GM23248 (cell line): ENCODE measurements around the gene TSHR. TPM values are rescaled to one million over a fixed set of nuclear protein-coding genes. Genes with fewer than 3 reads are reported as not detected.

Source experiments
- DNase-seq: peaks from one replicate; pipeline ENCODE4 v3.0.0-alpha.2; 2015
- H2AFZ ChIP-seq: fragments of 200-600 bp; sonication (generic); 2 replicates; pipeline ENCODE4 v1.6.1; 2016; ENCODE audit warnings: antibody characterized with exemption
- H3F3A ChIP-seq: fragments of 200-600 bp; sonication (generic); 2 replicates; pipeline ENCODE4 v1.6.1; 2016; ENCODE audit warnings: mild to moderate bottlenecking, antibody characterized with exemption, mixed run types; ENCODE audit not compliant: insufficient read depth
- H3K27ac ChIP-seq: fragments of 200-600 bp; sonication (generic); 2 replicates; pipeline ENCODE4 v1.5.1; 2016; ENCODE audit warnings: mild to moderate bottlenecking
- H3K27me3 ChIP-seq: fragments of 200-600 bp; sonication (generic); replicated peaks from 2 replicates; pipeline ENCODE4 v1.6.1; 2016; ENCODE audit warnings: mild to moderate bottlenecking; ENCODE audit not compliant: insufficient read depth
- H3K36me3 ChIP-seq: fragments of 200-600 bp; sonication (generic); 2 replicates; pipeline ENCODE4 v1.6.1; 2016; ENCODE audit warnings: low read depth, mild to moderate bottlenecking
- H3K4me1 ChIP-seq: fragments of 200-600 bp; sonication (generic); 2 replicates; pipeline ENCODE4 v1.6.1; 2016; ENCODE audit warnings: mild to moderate bottlenecking; ENCODE audit not compliant: insufficient read depth
- H3K4me2 ChIP-seq: fragments of 200-600 bp; sonication (generic); one replicate; pipeline ENCODE4 v1.6.1; 2016; ENCODE audit warnings: mild to moderate bottlenecking; ENCODE audit not compliant: unreplicated experiment
- H3K4me3 ChIP-seq: fragments of 200-600 bp; sonication (generic); 2 replicates; pipeline ENCODE4 v1.5.1; 2016; ENCODE audit warnings: mild to moderate bottlenecking
- H3K79me2 ChIP-seq: fragments of 200-600 bp; sonication (generic); 2 replicates; pipeline ENCODE4 v1.6.1; 2016; ENCODE audit warnings: mild to moderate bottlenecking; ENCODE audit not compliant: insufficient read depth
- H3K9ac ChIP-seq: fragments of 200-600 bp; sonication (generic); 2 replicates; pipeline ENCODE4 v1.6.1; 2016; ENCODE audit warnings: mild to moderate bottlenecking
- H3K9me2 ChIP-seq: fragments of 200-600 bp; sonication (generic); 2 replicates; pipeline ENCODE4 v1.6.1; 2016; ENCODE audit warnings: mixed run types, mild to moderate bottlenecking, moderate library complexity; ENCODE audit not compliant: insufficient read depth
- H3K9me3 ChIP-seq: fragments of 200-600 bp; sonication (generic); one replicate; pipeline ENCODE4 v1.6.1; 2017; ENCODE audit warnings: low read depth
- H4K20me1 ChIP-seq: fragments of 200-600 bp; sonication (generic); 2 replicates; pipeline ENCODE4 v1.6.0; 2016; ENCODE audit not compliant: insufficient read depth
- EZH2 ChIP-seq: fragments of 200-600 bp; sonication (generic); IDR thresholded peaks from 2 replicates; pipeline ENCODE4 v1.6.1; 2018; ENCODE audit warnings: antibody characterized with exemption, mild to moderate bottlenecking; ENCODE audit not compliant: insufficient read depth, poor library complexity, severe bottlenecking
- EZH2phosphoT487 ChIP-seq: fragments of 200-600 bp; sonication (generic); IDR thresholded peaks from 2 replicates; pipeline ENCODE4 v1.6.1; 2018; ENCODE audit warnings: antibody characterized with exemption, moderate library complexity, mild to moderate bottlenecking, low read depth; ENCODE audit not compliant: insufficient read depth
- WGBS, 2 experiments: methylation state at CpG; one replicate each; pipeline ENCODE4 v1.1.6; 2015 to 2017; ENCODE audit warnings: low lambda C conversion rate in 2 of 2, low coverage in 1 of 2; ENCODE audit errors: missing lambda C conversion rate in 2 of 2; 5-methylcytosine and 5-hydroxymethylcytosine counted together
- in situ Hi-C: fragments of 300-500 bp; cut with MboI; formaldehyde crosslinking; loops from 2 replicates; pipeline ENCODE4 v1.15.0; 2020
- polyA plus RNA-seq: library from polyadenylated mRNA; unstranded; fragments of >200 nt; fragmentation: Nextera tagmentation; extraction: Ambion mirVana; gene quantifications from 2 replicates; pipeline ENCODE4 v1.2.1, GENCODE V29; 2016
- total RNA-seq: library from RNA; depleted of rRNA; stranded (reverse); fragments of >200 nt; shearing (Covaris generic); gene quantifications from 2 replicates; pipeline ENCODE4 v1.2.3, GENCODE V29; 2014

The TSHR gene
- total and polyA plus RNA-seq, 2 experiments from 2014 or later: not detected

DNA sequence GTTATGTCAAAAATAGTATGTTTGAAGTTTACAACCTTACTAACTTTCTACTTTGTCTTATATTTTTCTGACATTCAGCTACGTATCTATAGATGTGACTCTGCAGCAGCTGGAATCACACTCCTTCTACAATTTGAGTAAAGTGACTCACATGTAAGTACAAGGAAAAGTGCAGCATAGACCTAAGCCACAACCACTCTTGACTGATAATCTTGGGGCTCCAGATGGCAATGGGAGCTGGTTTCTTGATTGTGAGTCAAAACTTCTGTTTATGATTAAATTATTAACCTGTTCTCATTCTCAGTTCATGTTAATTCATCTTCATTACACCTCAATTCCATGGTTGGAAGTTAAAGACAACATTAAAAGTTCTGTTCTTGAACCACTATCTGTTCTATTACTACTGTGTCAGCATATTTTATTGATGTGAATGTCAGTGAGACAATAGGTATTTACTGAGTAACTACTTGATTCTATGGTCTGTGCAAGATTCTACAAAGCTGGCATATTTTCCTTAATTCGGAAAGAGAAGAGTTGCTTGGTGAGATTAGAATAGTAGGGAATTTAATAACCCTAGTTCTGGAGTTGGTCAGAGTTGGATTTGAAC lies 112.9 kb downstream of the TSHR start:
- in situ Hi-C loops: no loop called here
- Histone ChIP-seq H3F3A (no peaks in the 10 kb centered on the region), H3K4me3 (no peak overlapping the region), H3K4me1 (no peaks in the 10 kb centered on the region), H3K9me3 (no peaks in the 10 kb centered on the region), H3K79me2 (no peaks in the 10 kb centered on the region), H3K9ac (no peak overlapping the region), H3K4me2 (no peak overlapping the region), H3K36me3 (no peaks in the 10 kb centered on the region), H4K20me1 (no peaks in the 10 kb centered on the region), H3K27me3 (no peaks in the 10 kb centered on the region), H3K9me2 (no peaks in the 10 kb centered on the region), H2AFZ (no peak overlapping the region), H3K27ac (no peak overlapping the region)
- 32 to 35% methylated on average over 2 of the region's 2 CpGs for WGBS, 2 experiments
- no peak for TF ChIP-seq EZH2
- TF ChIP-seq EZH2phosphoT487: no peak
- DNase-seq: no peak

DNA sequence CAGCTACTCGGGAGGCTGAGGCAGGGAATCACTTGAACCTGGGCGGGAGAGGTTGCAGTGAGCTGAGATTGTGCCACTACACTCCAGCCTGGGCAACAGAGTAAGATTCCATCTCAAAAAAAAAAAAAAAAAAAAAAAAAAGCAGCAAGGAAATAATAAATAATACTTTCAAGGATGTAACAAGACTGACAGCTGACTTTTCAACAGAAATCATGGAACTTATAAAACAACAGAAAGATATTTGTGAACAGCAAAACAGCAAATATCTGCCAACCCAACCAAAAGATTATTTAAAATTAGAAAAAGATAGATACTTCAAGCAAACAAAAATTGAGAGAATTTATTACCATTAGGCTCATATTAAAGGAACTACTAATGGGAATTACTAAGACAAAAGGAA lies 115.1 kb downstream of the TSHR start:
- H3K4me1 ChIP-seq: no peaks in the 10 kb centered on the region
- 25 to 34% methylated on average over 2 of the region's 2 CpGs for WGBS, 2 experiments
- H2AFZ ChIP-seq: no peak overlapping the region
- DNase-seq: no peak
- in situ Hi-C loops: no loop called here
- H3K27ac ChIP-seq: no peak overlapping the region
- no peaks in the 10 kb centered on the region for H3K79me2 ChIP-seq
- no peaks in the 10 kb centered on the region for H3K9me3 ChIP-seq
- H3K4me2 ChIP-seq: no peak overlapping the region
- H3K9me2 ChIP-seq: no peaks in the 10 kb centered on the region
- TF ChIP-seq EZH2phosphoT487 (no peak), EZH2 (no peak)
- no peaks in the 10 kb centered on the region for H4K20me1 ChIP-seq
- H3K36me3 ChIP-seq: no peaks in the 10 kb centered on the region
- no peak overlapping the region for H3K4me3 ChIP-seq
- no peaks in the 10 kb centered on the region for H3F3A ChIP-seq
- H3K9ac ChIP-seq: no peak overlapping the region
- no peaks in the 10 kb centered on the region for H3K27me3 ChIP-seq

DNA sequence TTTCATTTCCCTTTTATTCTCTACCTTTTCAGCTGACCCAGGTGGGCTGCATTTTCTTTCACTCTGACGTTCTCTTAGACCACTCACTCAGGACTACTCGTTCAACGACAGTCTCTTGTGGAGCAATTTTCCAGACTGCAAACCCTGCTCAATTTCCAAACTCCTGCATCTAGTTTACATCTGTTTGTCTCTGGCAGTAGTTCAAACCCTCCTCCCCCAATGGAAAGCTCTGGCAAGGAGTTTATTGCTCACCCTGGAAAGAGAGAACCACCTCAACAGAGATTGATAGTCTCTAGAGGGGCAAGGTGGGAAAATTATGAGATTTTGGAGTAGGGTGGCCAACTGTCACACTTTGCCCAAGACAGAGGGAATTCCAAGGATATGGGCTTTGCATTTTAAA lies 130.2 kb downstream of the TSHR start:
- no peaks in the 10 kb centered on the region for H3K36me3 ChIP-seq
- no peaks in the 10 kb centered on the region for H4K20me1 ChIP-seq
- no peaks in the 10 kb centered on the region for H3F3A ChIP-seq
- in situ Hi-C loops: no loop called here
- no peak overlapping the region for H3K4me3 ChIP-seq
- no peaks in the 10 kb centered on the region for H3K9me2 ChIP-seq
- no peak overlapping the region for H3K9ac ChIP-seq
- no peak overlapping the region for H3K4me2 ChIP-seq
- 0 to 5% methylated on average over 3 of the region's 3 CpGs for WGBS, 2 experiments
- H3K27ac ChIP-seq: no peak overlapping the region
- no peaks in the 10 kb centered on the region for H3K27me3 ChIP-seq
- DNase-seq: no peak
- no peaks in the 10 kb centered on the region for H3K9me3 ChIP-seq
- no peak for TF ChIP-seq EZH2phosphoT487
- TF ChIP-seq EZH2: no peak
- no peaks in the 10 kb centered on the region for H3K4me1 ChIP-seq
- no peaks in the 10 kb centered on the region for H3K79me2 ChIP-seq
- H2AFZ ChIP-seq: no peak overlapping the region

DNA sequence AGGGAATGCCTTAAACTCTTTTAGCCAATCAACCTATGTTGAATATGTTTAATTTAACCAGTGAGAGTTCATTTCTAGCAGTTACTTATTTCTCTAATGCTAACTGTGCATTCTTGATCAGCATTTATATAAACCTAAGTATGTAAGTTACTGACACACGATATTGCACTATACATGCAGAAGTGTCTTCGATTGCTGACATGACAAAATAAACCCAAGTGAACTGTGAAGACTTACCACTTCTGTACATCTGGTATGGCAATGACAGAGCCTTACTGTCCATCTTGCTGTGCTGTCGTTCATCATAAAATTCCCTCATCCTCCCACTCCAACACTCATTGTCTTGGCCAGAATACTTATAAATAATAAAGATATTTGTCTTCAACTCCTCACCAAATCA lies 131.8 kb downstream of the TSHR start:
- Histone ChIP-seq H3K36me3 (no peaks in the 10 kb centered on the region), H3K4me1 (no peaks in the 10 kb centered on the region), H3F3A (no peaks in the 10 kb centered on the region), H4K20me1 (no peaks in the 10 kb centered on the region), H3K9ac (no peak overlapping the region), H3K4me3 (no peak overlapping the region), H3K9me2 (no peaks in the 10 kb centered on the region), H2AFZ (no peak overlapping the region), H3K79me2 (no peaks in the 10 kb centered on the region), H3K27ac (no peak overlapping the region), H3K4me2 (no peak overlapping the region), H3K9me3 (no peaks in the 10 kb centered on the region), H3K27me3 (no peaks in the 10 kb centered on the region)
- in situ Hi-C loops: no loop called here
- DNase-seq: no peak
- WGBS, 2 experiments: 25 to 30% methylated on average over 3 of the region's 3 CpGs
- TF ChIP-seq EZH2 (no peak), EZH2phosphoT487 (no peak)

DNA sequence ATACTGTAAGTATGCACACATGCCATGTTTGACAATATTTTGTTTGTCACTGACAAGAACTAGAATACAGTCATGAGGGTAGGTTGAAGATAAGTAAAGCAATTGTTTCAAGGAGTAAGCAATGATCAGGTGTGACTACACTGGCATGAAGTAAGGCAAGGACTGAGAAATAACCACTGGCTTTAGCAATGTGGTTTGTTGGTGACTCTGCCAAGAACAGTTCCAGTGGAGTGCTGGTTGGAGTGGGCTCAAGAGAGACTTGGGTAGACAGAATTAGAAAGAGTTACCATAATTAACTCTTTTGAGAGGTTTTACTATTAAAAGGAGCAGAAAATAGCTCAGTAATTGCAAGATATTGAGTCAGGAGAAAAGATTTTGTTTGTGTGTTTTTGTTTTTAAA lies 135.7 kb downstream of the TSHR start:
- Histone ChIP-seq H3K79me2 (no peaks in the 10 kb centered on the region), H3K9me2 (no peaks in the 10 kb centered on the region), H3K9ac (no peak overlapping the region), H3K36me3 (no peaks in the 10 kb centered on the region), H3K4me2 (no peak overlapping the region), H3F3A (no peaks in the 10 kb centered on the region), H3K27ac (no peak overlapping the region), H3K9me3 (no peaks in the 10 kb centered on the region), H3K27me3 (no peaks in the 10 kb centered on the region; the same call in 1 of the 2 replicates), H3K4me3 (no peak overlapping the region), H3K4me1 (no peaks in the 10 kb centered on the region), H4K20me1 (no peaks in the 10 kb centered on the region), H2AFZ (no peak overlapping the region)
- DNase-seq: no peak
- TF ChIP-seq EZH2phosphoT487: no peak
- no peak for TF ChIP-seq EZH2
- in situ Hi-C loops: no loop called here
